Natural killer cell (primary cell): ENCODE data around the gene ZMIZ1. TPM values are rescaled to one million over a fixed set of nuclear protein-coding genes. Genes with fewer than 3 reads are reported as not detected.

Experiments
- ATAC-seq, 3 donors: fragments of 150-1000 bp in 2 of 3; fragments of 200-7000 bp in 1 of 3; cut with Tn5 transposase; 1 replicate in 1 of 3; 2 replicates in 2 of 3; pipeline ENCODE4 v1.10.0; 2021; ENCODE audit warnings: mild to moderate bottlenecking in 2 of 3, moderate library complexity in 2 of 3
- DNase-seq, 2 donors: peaks; one replicate each; pipeline versions ENCODE4 v3.0.0 to v3.0.0-alpha.2; 2013 to 2021; ENCODE audit warnings: mixed read lengths in 1 of 2
- H3K27ac ChIP-seq: one replicate; pipeline ENCODE4 v1.5.1; 2013; ENCODE audit warnings: mild to moderate bottlenecking, low read length
- H3K27me3 ChIP-seq: one replicate; pipeline ENCODE4 v1.6.1; 2013; ENCODE audit warnings: low read length; ENCODE audit not compliant: control insufficient read depth, insufficient read depth
- H3K36me3 ChIP-seq: one replicate; pipeline ENCODE4 v1.6.1; 2013; ENCODE audit warnings: low read length; ENCODE audit not compliant: control insufficient read depth, insufficient read depth
- H3K4me1 ChIP-seq: one replicate; pipeline ENCODE4 v1.6.1; 2013; ENCODE audit warnings: low read length; ENCODE audit not compliant: control insufficient read depth, insufficient read depth
- H3K4me3 ChIP-seq: one replicate; pipeline ENCODE4 v1.5.1; 2013; ENCODE audit warnings: low read length
- H3K9me3 ChIP-seq: one replicate; pipeline ENCODE4 v1.6.1; 2013; ENCODE audit warnings: low read length; ENCODE audit not compliant: control insufficient read depth, insufficient read depth
- H3K27ac Mint-ChIP-seq, 2 donors: one replicate each; pipeline ENCODE4 v1.8.0; 2022; ENCODE audit warnings: mild to moderate bottlenecking in 2 of 2, mixed read lengths in 2 of 2, moderate library complexity in 1 of 2
- H3K27me3 Mint-ChIP-seq, 2 donors: one replicate each; pipeline ENCODE4 v1.8.0; 2022; ENCODE audit warnings: low read depth in 2 of 2, mixed read lengths in 2 of 2
- H3K36me3 Mint-ChIP-seq: one replicate; pipeline ENCODE4 v1.8.0; 2022; ENCODE audit warnings: mixed read lengths
- H3K4me1 Mint-ChIP-seq, 2 donors: one replicate each; pipeline ENCODE4 v1.8.0; 2022; ENCODE audit warnings: mixed read lengths in 2 of 2
- H3K4me3 Mint-ChIP-seq: one replicate; pipeline ENCODE4 v1.8.0; 2022; ENCODE audit warnings: mild to moderate bottlenecking, moderate library complexity, mixed read lengths
- H3K9me3 Mint-ChIP-seq, 2 donors: one replicate each; pipeline ENCODE4 v1.8.0; 2022; ENCODE audit warnings: mixed read lengths in 2 of 2
- CTCF ChIP-seq: fragments of 200-600 bp; IDR thresholded peaks from one replicate; pipeline ENCODE4 v1.8.0; 2022; ENCODE audit warnings: antibody characterized with exemption
- WGBS: methylation state at CpG from one replicate; pipeline ENCODE4 v1.1.7; 2013; ENCODE audit warnings: missing lambda C conversion rate; ENCODE audit not compliant: insufficient coverage; 5-methylcytosine and 5-hydroxymethylcytosine counted together
- intact Hi-C: fragments of 100-400 bp; cut with micrococcal nuclease; formaldehyde crosslinking; loops from one replicate; pipeline ENCODE4 v1.14.2; 2022
- total RNA-seq, 4 donors: library from RNA; stranded (reverse); fragments of 120-200 nt in 1 of 4; gene quantifications; one replicate each; pipeline versions ENCODE4 v1.2.3 to v1.2.4, GENCODE V29; 2013 to 2022

The ZMIZ1 gene
- total RNA-seq, 3 donors from 2014 or later (not counting 1 experiment from before 2014, with no cell fraction given) = 36.5 to 51.5 (median 37.9) TPM

DNA sequence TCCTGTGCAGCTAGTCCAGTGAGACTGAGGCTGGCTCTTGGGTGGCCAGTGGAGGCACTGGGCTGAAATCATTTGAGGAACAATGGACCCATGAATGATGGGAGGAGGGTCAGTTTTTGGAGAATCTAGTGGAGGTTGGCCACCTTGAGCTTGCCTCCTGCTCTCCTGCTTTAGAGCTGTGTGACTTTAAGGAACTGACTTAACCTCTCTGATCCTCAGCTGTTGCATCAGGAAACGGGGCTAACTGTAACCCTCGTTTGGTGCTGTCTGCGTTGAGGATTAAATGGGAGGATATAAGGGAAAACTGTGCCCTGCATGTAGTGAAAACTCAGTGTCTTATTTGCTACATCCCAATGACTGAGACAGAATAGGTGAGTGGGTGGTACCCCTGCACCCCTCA lies 163.1 kb downstream of the ZMIZ1 start:
- Mint-ChIP-seq H3K27ac (no peak overlapping the region), H3K4me3 (no peak overlapping the region), H3K27me3 (no peaks in the 10 kb centered on the region), H3K9me3 (no peaks in the 10 kb centered on the region), H3K4me1 (peaks cover 10 to 18% of the 10 kb centered on the region in 2 donors), H3K36me3 (no peaks in the 10 kb centered on the region)
- peaks cover 5% of the 10 kb centered on the region for H3K4me1 ChIP-seq
- no peak overlapping the region for H3K4me3 ChIP-seq
- no peak overlapping the region for H3K27ac ChIP-seq
- DNase-seq (no peak), ATAC-seq (no peak)
- peaks cover 9% of the 10 kb centered on the region for H3K36me3 ChIP-seq
- no peak for TF ChIP-seq CTCF
- H3K27me3 ChIP-seq = no peaks in the 10 kb centered on the region
- intact Hi-C loops = no loop called here
- 91% methylated on average over 3 of the region's 3 CpGs for WGBS
- H3K9me3 ChIP-seq = no peaks in the 10 kb centered on the region

DNA sequence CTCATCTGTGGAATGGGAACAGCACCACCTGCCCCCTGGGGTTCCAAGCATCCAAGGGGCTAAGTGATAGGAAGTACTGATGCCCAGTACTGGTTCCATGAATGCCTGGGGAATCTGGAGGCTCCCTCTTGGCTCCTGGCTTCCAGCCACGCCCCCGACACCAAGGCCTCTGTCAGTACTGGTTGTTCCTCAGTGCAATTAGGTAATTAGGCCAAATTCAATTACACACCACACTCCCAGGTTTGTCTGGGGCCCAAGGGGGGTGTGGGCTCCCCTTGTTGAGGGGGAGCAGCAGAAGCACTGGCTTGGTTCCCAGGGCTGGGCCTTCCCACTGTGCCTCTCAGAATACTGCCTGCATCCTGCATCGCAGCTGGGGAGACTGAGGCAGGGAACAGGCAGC lies 164.1 kb downstream of the ZMIZ1 start:
- no peak overlapping the region for H3K4me3 Mint-ChIP-seq
- H3K36me3 Mint-ChIP-seq = no peaks in the 10 kb centered on the region
- 97% methylated on average over 3 of the region's 3 CpGs for WGBS
- H3K27ac ChIP-seq = no peak overlapping the region
- H3K27me3 ChIP-seq = no peaks in the 10 kb centered on the region
- H3K36me3 ChIP-seq = peaks cover 9% of the 10 kb centered on the region
- TF ChIP-seq CTCF = no peak
- intact Hi-C loops = no loop called here
- peaks cover 18 to 19% of the 10 kb centered on the region in 2 donors for H3K4me1 Mint-ChIP-seq
- ATAC-seq (no peak), DNase-seq (no peak)
- H3K4me1 ChIP-seq = peaks cover 8% of the 10 kb centered on the region
- no peaks in the 10 kb centered on the region for H3K27me3 Mint-ChIP-seq
- no peaks in the 10 kb centered on the region for H3K9me3 ChIP-seq
- H3K4me3 ChIP-seq = no peak overlapping the region
- H3K27ac Mint-ChIP-seq = no peak overlapping the region
- no peaks in the 10 kb centered on the region for H3K9me3 Mint-ChIP-seq

DNA sequence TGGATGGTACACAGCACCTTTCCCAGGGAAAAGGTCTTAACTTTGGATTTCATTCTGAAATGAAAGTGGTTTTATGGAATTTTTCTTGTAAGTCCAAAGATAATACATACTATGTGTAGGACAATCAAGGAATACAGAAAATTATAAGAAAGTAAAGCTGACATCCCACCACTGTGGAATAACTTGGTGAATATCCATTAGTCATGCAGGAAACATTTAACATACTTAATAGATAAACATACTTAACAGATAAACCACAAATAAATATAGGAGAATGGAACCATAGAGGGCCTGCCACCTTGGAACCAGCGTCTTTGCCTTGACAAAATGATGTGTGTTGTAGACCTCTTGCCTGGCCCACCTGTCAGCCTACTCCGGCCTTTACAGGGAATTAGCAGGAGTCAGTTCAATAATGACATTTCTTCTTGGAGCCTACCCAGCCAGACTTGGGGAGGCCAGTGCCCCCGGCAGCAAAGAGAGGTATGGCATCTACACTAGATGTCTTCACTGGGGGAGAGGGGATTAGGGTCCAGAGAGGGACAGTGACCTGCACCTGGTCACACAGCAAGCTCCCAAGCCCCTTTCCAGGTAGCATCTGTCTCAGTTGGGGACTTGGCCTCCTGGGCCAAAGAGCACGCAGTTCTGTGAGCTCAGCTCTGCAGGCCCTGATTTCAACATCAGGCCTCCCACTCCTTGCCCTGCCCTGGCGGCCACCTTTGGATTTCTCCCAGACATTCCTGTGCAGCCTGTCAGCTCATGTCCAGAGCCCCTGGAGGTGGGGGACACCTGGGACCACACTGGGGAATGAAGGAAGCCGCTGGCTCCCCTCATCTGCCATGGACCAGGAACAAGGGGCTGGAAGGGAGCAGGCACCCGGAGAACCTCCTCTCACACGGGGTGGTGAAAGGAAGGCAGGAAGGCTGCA lies 165.9 kb downstream of the ZMIZ1 start:
- ATAC-seq (no peak), DNase-seq (no peak)
- Mint-ChIP-seq H3K9me3 (no peaks in the 10 kb centered on the region), H3K36me3 (no peaks in the 10 kb centered on the region), H3K4me3 (no peak overlapping the region), H3K27ac (no peak overlapping the region), H3K4me1 (peaks cover 18 to 27% of the 10 kb centered on the region in 2 donors), H3K27me3 (no peaks in the 10 kb centered on the region)
- Histone ChIP-seq H3K36me3 (peaks cover 7% of the 10 kb centered on the region), H3K27me3 (no peaks in the 10 kb centered on the region), H3K27ac (no peak overlapping the region), H3K4me3 (no peak overlapping the region), H3K9me3 (no peaks in the 10 kb centered on the region), H3K4me1 (peaks cover 17% of the 10 kb centered on the region)
- WGBS = 95% methylated on average over 8 of the region's 8 CpGs
- intact Hi-C loops = no loop called here
- no peak for TF ChIP-seq CTCF
